Tibial nerve (tissue), 4 donors: ENCODE data around the gene CELF6.

ENCODE experiments used
- EP300 ChIP-seq, 2 donors: sonication (generic); formaldehyde crosslinking; IDR thresholded peaks; one replicate each; pipeline ENCODE4 v1.6.1; 2017; ENCODE audit warnings: antibody characterized with exemption in 2 of 2, mild to moderate bottlenecking in 1 of 2
- TF ChIP-seq, protein P1 (sequence below), 5 experiments: fragments of 200-600 bp in 3 of 5; fragments of 450-650 bp in 2 of 5; sonication (generic) in 3 of 5; IDR thresholded peaks; one replicate each; pipeline ENCODE4 v1.5.1; 2016 to 2019; ENCODE audit warnings: antibody characterized with exemption in 5 of 5, mild to moderate bottlenecking in 3 of 5, moderate library complexity in 2 of 5

- TF ChIP-seq EP300 (IDR thresholded peaks at IDR 0.05), result peak; percentile 84 to 94
- TF ChIP-seq, protein P1, sequence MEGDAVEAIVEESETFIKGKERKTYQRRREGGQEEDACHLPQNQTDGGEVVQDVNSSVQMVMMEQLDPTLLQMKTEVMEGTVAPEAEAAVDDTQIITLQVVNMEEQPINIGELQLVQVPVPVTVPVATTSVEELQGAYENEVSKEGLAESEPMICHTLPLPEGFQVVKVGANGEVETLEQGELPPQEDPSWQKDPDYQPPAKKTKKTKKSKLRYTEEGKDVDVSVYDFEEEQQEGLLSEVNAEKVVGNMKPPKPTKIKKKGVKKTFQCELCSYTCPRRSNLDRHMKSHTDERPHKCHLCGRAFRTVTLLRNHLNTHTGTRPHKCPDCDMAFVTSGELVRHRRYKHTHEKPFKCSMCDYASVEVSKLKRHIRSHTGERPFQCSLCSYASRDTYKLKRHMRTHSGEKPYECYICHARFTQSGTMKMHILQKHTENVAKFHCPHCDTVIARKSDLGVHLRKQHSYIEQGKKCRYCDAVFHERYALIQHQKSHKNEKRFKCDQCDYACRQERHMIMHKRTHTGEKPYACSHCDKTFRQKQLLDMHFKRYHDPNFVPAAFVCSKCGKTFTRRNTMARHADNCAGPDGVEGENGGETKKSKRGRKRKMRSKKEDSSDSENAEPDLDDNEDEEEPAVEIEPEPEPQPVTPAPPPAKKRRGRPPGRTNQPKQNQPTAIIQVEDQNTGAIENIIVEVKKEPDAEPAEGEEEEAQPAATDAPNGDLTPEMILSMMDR (IDR thresholded peaks at IDR 0.05), result peak; percentile 55 to 93 (median 80)
These were observed 47.6 kb downstream of the CELF6 start, which contains the start of gene PARP6 for GRCh38 chr15:72272213-72272996.
